IMR-90 (cell line): ENCODE measurements around the gene PANK4. TPM values are rescaled to one million over a fixed set of nuclear protein-coding genes. Genes with fewer than 3 reads are reported as not detected.
A peak's percentile ranks its signal among the peaks of the same experiment; 100 is the strongest.

Source experiments
- ATAC-seq: fragments of 200-7000 bp; cut with Tn5 transposase; 2 replicates; pipeline ENCODE4 v1.9.1; 2020; ENCODE audit warnings: low read depth, mild to moderate bottlenecking, moderate library complexity
- BruUV-seq: library from RNA; stranded (reverse); fragments of 400-500 nt; replicated peaks from 2 replicates; lab custom pipeline; 2021; lab: Mats Ljungman, UMichigan
- CTCF ChIA-PET: fragments of 300-600 bp; formaldehyde crosslinking; extraction: SDS; loops from one replicate; lab custom pipeline; 2021; ENCODE audit warnings: antibody characterized with exemption; lab: Yijun Ruan, JAX
- POLR2A ChIA-PET: fragments of 300-600 bp; sonication (Branson Sonifier 250); formaldehyde crosslinking; loops from one replicate; lab custom pipeline; 2022; ENCODE audit warnings: antibody characterized with exemption; ENCODE audit not compliant: unreplicated experiment; lab: Charles Lee
- DNase-seq: peaks from one replicate; pipeline ENCODE4 v3.0.0; 2013
- H2AFZ ChIP-seq: replicated peaks from 2 replicates; pipeline ENCODE3; 2013; ENCODE audit warnings: low read length, mild to moderate bottlenecking; ENCODE audit not compliant: poor library complexity
- H2AK5ac ChIP-seq: 2 replicates; pipeline ENCODE4 v1.6.1; 2013; ENCODE audit warnings: low read depth, low read length, inconsistent platforms
- H2AK9ac ChIP-seq: replicated peaks from 2 replicates; pipeline ENCODE3; 2013; ENCODE audit warnings: mild to moderate bottlenecking, low read depth, low read length, moderate library complexity; ENCODE audit not compliant: poor library complexity
- H2BK120ac ChIP-seq: 2 replicates; pipeline ENCODE4 v1.6.1; 2013; ENCODE audit warnings: low read depth, low read length, inconsistent platforms
- H2BK15ac ChIP-seq: 3 replicates; pipeline ENCODE4 v1.6.1; 2013; ENCODE audit warnings: low read depth, low read length, inconsistent platforms
- H2BK20ac ChIP-seq: 2 replicates; pipeline ENCODE4 v1.6.1; 2013; ENCODE audit warnings: low read depth, mild to moderate bottlenecking, inconsistent platforms, low read length, moderate library complexity
- H2BK5ac ChIP-seq: 2 replicates; pipeline ENCODE4 v1.6.1; 2013; ENCODE audit warnings: mild to moderate bottlenecking, low read depth, low read length, inconsistent platforms; ENCODE audit not compliant: poor library complexity, severe bottlenecking
- H3K14ac ChIP-seq: replicated peaks from 2 replicates; pipeline ENCODE4 v1.6.1; 2013; ENCODE audit warnings: low read depth, low read length, inconsistent platforms
- H3K18ac ChIP-seq: 2 replicates; pipeline ENCODE4 v1.6.1; 2013; ENCODE audit warnings: low read depth, low read length, control low read depth
- H3K23ac ChIP-seq: 2 replicates; pipeline ENCODE4 v1.6.1; 2013; ENCODE audit warnings: low read depth, low read length, inconsistent platforms
- H3K27ac ChIP-seq: 2 replicates; pipeline ENCODE4 v1.5.1; 2013; ENCODE audit warnings: mild to moderate bottlenecking, control low read depth, low read length; ENCODE audit not compliant: insufficient read depth
- H3K27me3 ChIP-seq: 2 replicates; pipeline ENCODE4 v1.6.1; 2013; ENCODE audit warnings: low read length; ENCODE audit not compliant: control insufficient read depth, insufficient read depth
- H3K36me3 ChIP-seq: 2 replicates; pipeline ENCODE4 v1.6.1; 2013; ENCODE audit warnings: low read length, mixed read lengths; ENCODE audit not compliant: control insufficient read depth, insufficient read depth
- H3K4ac ChIP-seq: 2 replicates; pipeline ENCODE4 v1.6.1; 2013; ENCODE audit warnings: low read depth, low read length, inconsistent platforms
- H3K4me1 ChIP-seq: 2 replicates; pipeline ENCODE4 v1.6.1; 2013; ENCODE audit warnings: low read length, mixed read lengths; ENCODE audit not compliant: control insufficient read depth, insufficient read depth
- H3K4me2 ChIP-seq: 2 replicates; pipeline ENCODE4 v1.6.1; 2013; ENCODE audit warnings: low read depth, mild to moderate bottlenecking, control low read depth, low read length, moderate library complexity
- H3K4me3 ChIP-seq: 2 replicates; pipeline ENCODE4 v1.5.1; 2013; ENCODE audit warnings: low read depth, mild to moderate bottlenecking, control low read depth, low read length, moderate library complexity; ENCODE audit not compliant: insufficient read depth
- H3K56ac ChIP-seq: 2 replicates; pipeline ENCODE4 v1.6.1; 2013; ENCODE audit warnings: low read length, inconsistent platforms; ENCODE audit not compliant: insufficient read depth; ENCODE audit errors: extremely low read depth
- H3K79me1 ChIP-seq, 2 experiments: 2 replicates each; pipeline ENCODE4 v1.6.1; 2013; ENCODE audit warnings: low read length in 2 of 2, inconsistent platforms in 1 of 2, low read depth in 1 of 2
- H3K9ac ChIP-seq: 2 replicates; pipeline ENCODE4 v1.6.1; 2013; ENCODE audit warnings: low read depth, low read length, control low read depth
- H3K9me1 ChIP-seq: 2 replicates; pipeline ENCODE4 v1.6.1; 2013; ENCODE audit warnings: low read length, inconsistent platforms; ENCODE audit not compliant: insufficient read depth
- H3K9me3 ChIP-seq: 2 replicates; pipeline ENCODE4 v1.6.1; 2013; ENCODE audit warnings: low read length; ENCODE audit not compliant: control insufficient read depth, insufficient read depth
- H4K20me1 ChIP-seq: 2 replicates; pipeline ENCODE4 v1.6.1; 2013; ENCODE audit warnings: low read length, inconsistent platforms; ENCODE audit not compliant: insufficient read depth
- H4K5ac ChIP-seq: 2 replicates; pipeline ENCODE4 v1.6.1; 2013; ENCODE audit warnings: mild to moderate bottlenecking, low read depth, low read length, control low read depth
- H4K8ac ChIP-seq, 2 experiments: 2 replicates each; pipeline ENCODE4 v1.6.1; 2013; ENCODE audit warnings: low read depth in 2 of 2, low read length in 2 of 2, control low read depth in 1 of 2, inconsistent platforms in 1 of 2
- H4K91ac ChIP-seq: 2 replicates; pipeline ENCODE4 v1.6.1; 2013; ENCODE audit warnings: low read depth, low read length, inconsistent platforms; ENCODE audit not compliant: insufficient read depth
- BHLHE40 ChIP-seq: fragments of 150-350 bp; IDR thresholded peaks from 2 replicates; pipeline ENCODE4 v1.6.1; 2016; ENCODE audit warnings: mild to moderate bottlenecking, low read depth, low read length
- CEBPB ChIP-seq: IDR thresholded peaks from 2 replicates; pipeline ENCODE4 v1.6.1; 2012; ENCODE audit warnings: low read depth, low read length, improper control_type of control experiment
- CTCF ChIP-seq: conservative IDR thresholded peaks from 2 replicates; pipeline ENCODE4 v1.5.1; 2012; ENCODE audit warnings: mild to moderate bottlenecking, low read depth, low read length, improper control_type of control experiment
- ELK1 ChIP-seq: fragments of 150-350 bp; IDR thresholded peaks from 2 replicates; pipeline ENCODE4 v1.6.1; 2016; ENCODE audit warnings: low read depth, mild to moderate bottlenecking, low read length, moderate library complexity, borderline replicate concordance
- FOS ChIP-seq: fragments of 150-350 bp; IDR thresholded peaks from 2 replicates; pipeline ENCODE4 v1.6.1; 2016; ENCODE audit warnings: low read depth, low read length
- MAFK ChIP-seq: IDR thresholded peaks from 2 replicates; pipeline ENCODE4 v1.6.1; 2012; ENCODE audit warnings: low read depth, low read length, improper control_type of control experiment
- MAZ ChIP-seq: IDR thresholded peaks from 2 replicates; pipeline ENCODE4 v1.6.1; 2012; ENCODE audit warnings: low read depth, mild to moderate bottlenecking, low read length, improper control_type of control experiment, moderate library complexity, borderline replicate concordance
- MXI1 ChIP-seq: IDR thresholded peaks from 2 replicates; pipeline ENCODE4 v1.6.1; 2012; ENCODE audit warnings: low read depth, mild to moderate bottlenecking, low read length, moderate library complexity, borderline replicate concordance
- POLR2A ChIP-seq: IDR thresholded peaks from 2 replicates; pipeline ENCODE4 v1.6.1; 2012; ENCODE audit warnings: mild to moderate bottlenecking, low read depth, low read length
- RAD21 ChIP-seq: IDR thresholded peaks from 2 replicates; pipeline ENCODE4 v1.6.1; 2012; ENCODE audit warnings: low read length, improper control_type of control experiment
- RCOR1 ChIP-seq: IDR thresholded peaks from 2 replicates; pipeline ENCODE4 v1.6.1; 2012; ENCODE audit warnings: mild to moderate bottlenecking, low read length, improper control_type of control experiment; ENCODE audit not compliant: insufficient replicate concordance
- RFX5 ChIP-seq: IDR thresholded peaks from 2 replicates; pipeline ENCODE4 v1.8.0; 2012; ENCODE audit warnings: low read depth, mild to moderate bottlenecking, low read length, moderate library complexity
- USF2 ChIP-seq: fragments of 150-350 bp; IDR thresholded peaks from 2 replicates; pipeline ENCODE4 v1.6.1; 2017; ENCODE audit warnings: mild to moderate bottlenecking, antibody characterized with exemption, low read length, low read depth
- WGBS, 2 experiments: methylation state at CpG; one replicate each; pipeline versions ENCODE4 v1.1.5 to v1.1.7; 2013; ENCODE audit warnings: missing lambda C conversion rate in 2 of 2; ENCODE audit not compliant: insufficient read length in 1 of 2; ENCODE audit errors: extremely low coverage in 2 of 2; 5-methylcytosine and 5-hydroxymethylcytosine counted together
- dilution Hi-C: fragments of 300-500 bp; cut with HindIII; formaldehyde crosslinking; loops from one replicate; pipeline ENCODE4 v1.14.3; 2018; ENCODE audit warnings: low sequenced_read_pairs; ENCODE audit not compliant: unreplicated experiment
- in situ Hi-C: fragments of 300-500 bp; cut with MboI; formaldehyde crosslinking; loops from 3 replicates; pipeline ENCODE4 v1.14.3; 2019; ENCODE audit warnings: low sequenced_read_pairs, inconsistent platforms, mixed read lengths
- intact Hi-C: fragments of 100-400 bp; cut with micrococcal nuclease; formaldehyde crosslinking; loops from 2 replicates; pipeline ENCODE4 v1.10.0; 2022
- polyA plus RNA-seq, 3 experiments: library from polyadenylated mRNA; depleted of rRNA; stranded (reverse); fragments of >200 nt; gene quantifications; 2 replicates each; pipeline ENCODE4 v1.2.3, GENCODE V29; 2012; ENCODE audit warnings: low replicate concordance in 1 of 3
- total RNA-seq: library from RNA; depleted of rRNA; stranded (reverse); fragments of >200 nt; gene quantifications from 2 replicates; pipeline ENCODE4 v1.2.3, GENCODE V29; 2012

Gene PANK4
- total and polyA plus RNA-seq, 2 of the 4 experiments (the other 2 are of a cell fraction) = 14.0 to 18.5 TPM

- no peak overlapping the region for H3K23ac ChIP-seq
- H3K27ac ChIP-seq = no peak overlapping the region
- no peak overlapping the region for H3K9ac ChIP-seq
- DNase-seq (no peak), ATAC-seq (peak; percentile 2)
- BruUV-seq = no TSS peak
- no peak overlapping the region; the same call in 1 of the 2 replicates for H4K91ac ChIP-seq
- H3K4ac ChIP-seq = peak overlapping the region; percentile 22; the same call in 1 of the 2 replicates
- H4K8ac ChIP-seq = peak overlapping the region in 1 of 2 experiments; percentile 47; a peak in 1 of 4 replicates
- 0 out of 2 replicates have a peak, but pooled peaks cover 3% of the 10 kb centered on the region for H4K20me1 ChIP-seq
- no peak overlapping the region for H2BK120ac ChIP-seq
- POLR2A ChIA-PET = no interaction called here
- no peaks in the 10 kb centered on the region for H3K27me3 ChIP-seq
- CTCF ChIA-PET = interaction anchor here (0.5 kb wide), 1 partner anchor 126 kb away, joined by 3 read pairs; no protein-coding TSS in a partner anchor
- dilution Hi-C loops = no loop called here
- 24% methylated on average over 10 of the region's 27 CpGs; no CpG with 5 or more reads in 1 of the 2 experiments for WGBS, 2 experiments
- H3K9me3 ChIP-seq = no peaks in the 10 kb centered on the region
- peaks cover 0 to 10% of the 10 kb centered on the region in 2 experiments; a peak in 1 of 4 replicates for H3K79me1 ChIP-seq
- H2BK5ac ChIP-seq = no peak overlapping the region
- no peak overlapping the region for H3K14ac ChIP-seq
- no peak overlapping the region for H4K5ac ChIP-seq
- no peaks in the 10 kb centered on the region for H3K9me1 ChIP-seq
- H2AFZ ChIP-seq = peak overlapping the region; percentile 91
- H3K36me3 ChIP-seq = no peaks in the 10 kb centered on the region
- H2AK5ac ChIP-seq = peak overlapping the region; percentile 75
- H2BK15ac ChIP-seq = no peak overlapping the region
- intact Hi-C loops = loop anchor here (5.0 kb wide), 1 partner anchor 115 kb away; no protein-coding TSS in a partner anchor
- H3K4me2 ChIP-seq = peak overlapping the region; percentile 83
- H2AK9ac ChIP-seq = peak overlapping the region; percentile 98
- H2BK20ac ChIP-seq = no peak overlapping the region
- H3K4me3 ChIP-seq = peak overlapping the region; percentile 14; the same call in 1 of the 2 replicates
- peaks cover 10% of the 10 kb centered on the region for H3K4me1 ChIP-seq
- in situ Hi-C loops = loop anchor here (25.0 kb wide), 1 partner anchor 360 kb away; the partner anchor contains the start of gene FAAP20
- no peak overlapping the region for H3K56ac ChIP-seq
- no peak overlapping the region for H3K18ac ChIP-seq
- no peak for TF ChIP-seq MAFK
- no peak for TF ChIP-seq CTCF
- TF ChIP-seq RCOR1 = no peak
- no peak for TF ChIP-seq FOS
- no peak for TF ChIP-seq RAD21
- no peak for TF ChIP-seq BHLHE40
- no peak for TF ChIP-seq CEBPB
- TF ChIP-seq RFX5 = no peak
- TF ChIP-seq MXI1 = no peak
- no peak for TF ChIP-seq POLR2A
- no peak for TF ChIP-seq USF2
- TF ChIP-seq ELK1 = no peak
- TF ChIP-seq MAZ = no peak
Observed at GRCh38 chr1:2547210-2548067, 21.0 kb upstream of the PANK4 start.
